ENCODE results near the gene EGFL7. TPM values are rescaled to one million over a fixed set of nuclear protein-coding genes. Genes with fewer than 3 reads are reported as not detected.

The EGFL7 gene
- total RNA-seq, 1 donor from 2014 or later = 109 TPM

DNA sequence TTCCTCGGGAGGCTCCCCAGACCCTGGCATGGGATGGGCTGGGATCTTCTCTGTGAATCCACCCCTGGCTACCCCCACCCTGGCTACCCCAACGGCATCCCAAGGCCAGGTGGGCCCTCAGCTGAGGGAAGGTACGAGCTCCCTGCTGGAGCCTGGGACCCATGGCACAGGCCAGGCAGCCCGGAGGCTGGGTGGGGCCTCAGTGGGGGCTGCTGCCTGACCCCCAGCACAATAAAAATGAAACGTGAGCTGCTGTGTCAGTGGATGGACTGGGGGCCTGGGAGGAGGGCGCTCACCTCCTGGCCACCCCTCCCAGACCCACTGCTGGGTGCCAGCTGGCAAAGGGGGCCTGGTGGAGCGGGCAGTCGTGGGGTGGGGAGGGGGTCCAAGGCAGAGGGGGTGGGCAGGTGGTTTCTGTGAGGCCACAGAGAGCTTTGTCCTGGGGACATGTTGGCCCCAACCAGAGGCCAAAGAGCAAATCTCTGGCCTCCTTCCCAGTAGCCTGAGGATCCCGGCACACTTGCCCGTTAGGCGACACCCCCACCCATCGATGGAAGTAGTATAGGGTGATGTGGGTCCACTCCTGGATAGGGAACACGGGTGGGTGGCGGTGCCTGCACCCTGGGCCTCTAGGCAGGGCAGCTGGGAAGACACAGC, 9.8 kb downstream of the EGFL7 start:
- no peak for DNase-seq (ENCODE audit: low spot score)

DNA sequence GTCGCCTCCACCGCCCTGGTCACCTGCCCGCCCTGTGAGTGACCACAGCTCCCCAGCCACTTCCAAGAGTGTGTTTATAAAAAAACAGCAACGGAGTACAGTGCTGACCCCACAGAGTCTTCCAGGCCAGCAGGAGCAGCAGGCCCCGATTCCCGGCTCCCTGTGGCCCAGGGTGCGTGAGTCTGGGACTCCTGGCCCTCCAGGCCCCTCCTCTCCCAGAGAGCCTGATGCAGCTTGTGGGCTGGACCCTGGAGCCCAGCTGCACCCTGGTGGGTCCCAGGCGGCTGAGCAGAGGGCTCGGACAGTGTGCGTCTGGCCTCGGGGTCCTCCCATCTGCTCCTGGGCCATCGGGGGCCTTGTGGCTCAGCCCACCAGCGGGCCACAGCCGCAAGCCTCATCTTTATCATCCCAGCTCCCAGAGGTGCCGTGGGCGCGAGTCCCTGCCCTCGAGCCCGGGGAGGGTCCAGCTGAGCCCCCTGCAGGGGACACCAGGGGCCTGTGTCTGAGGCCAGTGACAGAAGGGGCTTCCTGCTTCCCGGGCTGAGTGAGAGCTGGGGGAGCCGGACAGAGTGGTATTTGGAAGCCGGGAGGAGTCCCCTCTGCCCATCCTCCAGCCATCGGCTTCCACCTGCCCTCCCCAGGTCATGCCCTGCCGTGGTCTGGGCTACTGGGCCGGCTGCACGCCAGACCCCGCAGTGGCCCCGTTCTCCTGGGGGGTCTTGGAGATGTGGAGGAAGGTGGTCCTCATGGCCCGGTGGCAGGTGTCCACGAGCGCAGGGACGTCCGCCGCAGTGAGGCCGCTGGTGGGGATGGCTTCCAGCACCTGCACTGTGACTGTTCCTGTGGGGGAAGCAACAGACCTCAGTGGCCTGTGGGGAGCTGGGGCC, 10.6 kb downstream of the EGFL7 start:
- no peak for DNase-seq (ENCODE audit: low spot score)

DNA sequence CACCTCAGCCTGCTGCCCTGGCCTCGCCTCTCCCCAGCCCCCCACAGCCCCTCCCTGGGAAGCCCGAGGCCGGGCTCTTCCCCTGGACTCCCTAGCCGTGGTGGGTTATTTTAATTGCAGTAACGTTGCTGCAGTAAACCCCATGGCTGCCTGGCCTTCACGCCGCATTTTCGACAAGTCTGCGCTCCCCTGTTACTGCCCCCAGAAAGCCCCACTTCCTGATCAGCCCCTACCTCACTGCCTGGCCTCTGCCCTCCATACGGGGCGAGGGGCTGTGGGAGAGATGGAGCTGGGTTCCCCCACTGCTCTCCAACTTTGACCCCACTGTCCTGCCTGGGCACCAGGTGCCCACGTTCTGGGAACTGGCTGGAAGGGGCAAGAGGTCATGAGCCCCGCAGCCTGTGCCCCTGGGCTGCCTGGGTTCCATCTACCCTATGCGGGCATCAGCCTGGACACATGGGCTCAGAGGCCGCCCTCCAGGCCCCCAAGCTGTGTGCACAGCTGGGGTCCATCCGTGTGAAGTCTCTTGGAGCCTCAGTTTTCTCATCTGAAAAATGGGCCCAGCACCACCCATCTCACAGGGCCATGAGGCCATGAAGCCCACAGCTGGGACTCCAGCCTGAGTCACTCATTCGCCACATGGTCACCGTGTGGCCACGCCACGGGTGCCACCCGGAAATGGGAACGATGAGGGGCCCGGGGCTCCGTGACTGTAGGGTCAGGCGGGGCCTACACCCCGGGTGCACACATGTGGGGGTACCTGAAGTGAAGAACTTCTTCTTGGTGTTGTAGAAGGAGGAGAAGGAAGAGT, 11.5 kb downstream of the EGFL7 start:
- DNase-seq (ENCODE audit: low spot score) = no peak

DNA sequence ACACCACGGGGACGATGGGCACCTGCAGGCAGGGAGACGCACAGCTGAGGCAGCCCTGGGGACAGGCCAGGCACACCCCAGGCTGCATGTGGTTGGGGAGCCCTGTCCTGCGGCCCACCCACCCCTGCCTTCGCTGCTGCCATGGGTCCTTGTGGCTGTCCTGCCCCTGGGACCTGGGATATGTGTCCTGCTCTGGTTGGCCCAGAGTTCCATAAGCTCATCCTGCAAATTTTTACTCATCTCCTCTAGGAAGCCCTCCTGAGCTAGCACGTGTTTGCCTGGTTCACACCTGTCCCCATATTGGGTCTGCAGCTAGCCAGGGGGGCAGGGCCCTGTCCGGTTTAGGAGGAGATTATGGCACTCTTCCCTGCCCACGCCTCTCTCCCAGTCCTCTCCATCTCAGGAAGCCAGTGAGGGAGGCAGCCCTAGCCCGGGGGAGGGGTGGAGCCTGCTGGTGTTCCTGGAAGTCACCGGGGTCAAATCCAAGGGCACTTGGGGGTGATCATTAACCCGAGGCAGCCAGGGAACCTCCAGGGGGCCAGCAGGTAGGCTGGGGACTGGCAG, 12.2 kb downstream of the EGFL7 start:
- DNase-seq (ENCODE audit: low spot score) = no peak

DNA sequence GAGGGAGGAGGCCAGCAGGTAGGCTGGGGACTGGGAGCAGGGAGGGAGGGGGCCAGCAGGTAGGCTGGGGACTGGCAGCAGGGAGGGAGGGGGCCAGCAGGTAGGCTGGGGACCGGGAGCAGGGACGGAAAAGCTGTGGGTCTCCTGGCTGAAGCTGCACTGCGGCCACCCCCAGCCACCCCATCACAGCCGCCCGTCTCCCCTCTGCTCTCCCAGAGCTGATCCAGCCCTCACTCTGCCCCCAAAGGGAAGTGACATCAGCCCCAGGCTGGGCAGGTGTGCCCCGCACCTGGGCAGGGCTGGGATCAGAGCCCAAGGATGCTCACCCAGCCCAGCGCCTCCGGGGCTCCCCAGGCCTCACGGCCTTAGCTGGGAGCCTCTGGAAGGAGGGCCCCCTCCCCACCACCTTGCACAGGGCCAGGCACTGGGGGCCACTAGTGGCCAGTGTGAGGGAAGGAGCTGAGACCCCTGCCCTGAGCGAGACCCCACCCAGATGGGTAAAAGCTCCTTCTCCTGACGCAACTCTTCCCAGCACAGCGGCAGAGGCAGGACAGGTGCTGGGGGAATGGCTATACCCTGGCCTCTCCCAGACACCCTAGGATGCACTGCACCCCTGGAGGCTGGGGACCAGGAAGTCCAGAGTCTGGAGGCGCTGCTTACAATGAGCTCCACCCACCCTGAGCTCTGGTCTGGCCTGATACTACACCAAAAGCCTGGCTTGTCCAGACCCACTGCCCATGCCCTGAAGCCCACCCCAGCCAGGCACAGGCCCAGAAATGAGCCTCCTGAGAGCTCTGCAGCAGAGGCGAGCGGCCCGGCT, 13.0 kb downstream of the EGFL7 start:
- no peak for DNase-seq (ENCODE audit: low spot score)

DNA sequence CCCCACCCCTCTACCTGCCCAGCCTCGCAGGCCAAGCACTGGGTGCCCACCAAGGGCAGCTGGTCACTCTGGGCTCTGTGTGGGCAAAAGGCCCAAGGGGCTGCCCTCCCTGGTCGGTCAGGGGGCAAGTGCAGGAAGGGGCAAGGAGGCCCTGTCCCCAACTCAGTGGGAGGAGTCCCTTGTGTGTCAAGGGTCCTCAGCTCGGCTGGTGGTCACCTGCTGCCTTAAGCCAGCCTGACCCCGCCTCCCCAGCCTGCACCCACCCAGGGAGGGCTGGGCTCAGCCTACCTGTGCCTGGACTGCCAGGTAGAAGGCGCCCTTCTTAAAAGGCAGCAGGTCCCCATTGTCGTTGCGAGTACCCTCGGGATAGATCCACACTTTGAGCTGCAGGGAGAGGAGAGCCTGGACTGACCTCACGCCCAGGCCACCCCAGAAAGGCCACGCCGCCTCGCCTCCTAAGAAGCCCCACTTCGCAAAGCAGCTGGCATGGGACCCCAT, 13.6 kb downstream of the EGFL7 start:
- DNase-seq (ENCODE audit: low spot score) = no peak

DNA sequence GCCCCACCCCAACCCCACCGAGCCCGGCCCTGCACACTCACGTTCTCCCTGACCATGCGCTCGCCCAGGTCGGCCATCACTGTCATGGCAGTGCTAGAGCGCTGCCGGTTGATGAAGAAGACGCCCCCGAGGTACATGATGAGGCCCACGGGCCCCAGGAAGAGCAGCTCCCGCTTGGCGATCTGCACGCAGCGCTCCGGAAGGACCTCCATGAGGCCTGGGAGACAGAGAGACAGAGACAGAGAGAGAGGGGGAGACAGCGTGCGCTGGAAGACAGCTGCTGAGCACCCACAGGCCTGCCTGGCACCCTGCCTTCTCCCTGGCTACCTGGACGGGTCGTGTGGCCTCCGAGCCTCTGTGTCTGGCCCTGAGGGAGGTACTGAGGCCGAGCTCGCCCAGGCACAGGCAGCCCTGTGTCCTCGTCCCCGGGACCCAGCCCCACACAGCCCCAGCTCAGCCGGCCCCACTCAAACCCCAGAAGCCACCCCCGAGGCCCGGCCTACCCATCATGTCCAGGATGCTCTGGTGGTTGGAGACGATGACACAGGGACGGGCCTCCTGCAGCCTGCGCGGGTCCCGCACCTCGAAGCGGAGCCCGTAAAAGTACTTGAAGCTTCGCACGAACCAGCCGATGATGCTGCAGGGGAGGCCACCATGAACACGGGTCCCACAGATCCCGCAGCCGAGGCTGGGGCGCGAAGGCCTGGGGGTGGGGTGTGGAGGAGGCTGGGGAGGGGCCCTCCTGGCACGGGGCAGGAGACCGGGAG, 14.4 kb downstream of the EGFL7 start:
- DNase-seq (ENCODE audit: low spot score) = no peak

DNA sequence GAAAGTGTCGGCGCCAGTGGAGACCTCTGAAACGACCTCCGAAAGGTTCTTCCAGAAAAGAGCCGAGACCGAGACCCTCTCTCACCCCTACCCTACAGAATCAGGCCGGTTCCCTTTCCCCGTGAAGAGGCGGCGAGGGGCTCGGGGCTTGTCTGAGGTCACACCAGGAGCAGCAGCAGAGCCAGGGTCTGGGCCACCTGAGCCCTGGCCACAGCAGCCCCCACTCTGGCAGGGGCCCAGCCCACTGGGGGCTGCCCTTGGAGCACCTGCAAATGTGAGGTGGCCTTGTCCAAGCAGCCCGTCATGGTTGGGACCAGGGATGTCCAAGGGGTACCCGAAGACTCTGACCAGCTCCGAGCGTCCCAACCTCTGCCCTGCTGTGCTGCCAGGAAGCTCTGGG, 15.3 kb downstream of the EGFL7 start:
- no peak for DNase-seq (ENCODE audit: low spot score)

DNA sequence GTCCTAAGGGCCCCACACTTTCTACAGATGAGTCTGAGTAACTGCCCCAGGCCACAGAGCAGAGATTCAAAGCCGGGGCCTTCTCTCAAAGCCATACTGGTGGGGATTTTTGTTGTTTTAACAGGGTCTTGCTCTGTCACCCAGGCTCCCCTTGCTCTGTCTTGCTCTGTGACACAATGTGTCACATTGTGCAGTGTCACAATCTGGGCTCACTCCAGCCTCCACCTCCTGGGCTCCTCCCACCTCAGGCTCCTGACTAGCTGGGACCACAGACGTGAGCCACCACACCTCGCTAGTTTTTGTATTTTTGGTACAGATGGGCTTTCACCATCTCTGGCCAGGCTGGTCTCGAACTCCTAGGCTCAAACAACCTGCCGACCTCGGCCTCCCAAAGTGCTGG, 15.9 kb downstream of the EGFL7 start:
- DNase-seq (ENCODE audit: low spot score) = no peak

DNA sequence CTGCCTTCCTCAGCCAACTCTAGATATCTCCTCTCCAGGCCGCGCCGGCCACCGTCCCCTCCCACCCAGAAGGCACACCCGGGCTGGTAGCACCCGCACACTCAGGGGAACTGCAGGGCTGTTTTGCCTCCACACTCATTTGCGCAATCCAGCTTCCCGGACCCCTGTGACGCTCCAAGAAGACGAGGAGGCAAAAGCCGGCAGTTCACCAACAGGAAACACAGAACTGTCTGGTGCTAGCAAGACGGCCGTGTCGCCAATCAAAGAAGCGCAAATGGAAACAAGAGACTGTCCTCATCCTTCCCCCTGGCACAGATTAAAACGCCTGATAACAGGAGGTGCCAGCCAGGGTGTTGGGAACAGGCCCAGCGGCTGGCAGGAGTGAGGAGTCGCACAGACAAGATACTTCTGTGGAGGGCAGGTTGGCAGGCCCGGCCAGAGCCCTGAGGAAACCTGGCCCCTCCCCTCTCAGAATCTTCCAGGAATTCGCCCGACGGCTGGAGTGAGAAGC, 16.8 kb downstream of the EGFL7 start:
- no peak for DNase-seq (ENCODE audit: low spot score)

DNA sequence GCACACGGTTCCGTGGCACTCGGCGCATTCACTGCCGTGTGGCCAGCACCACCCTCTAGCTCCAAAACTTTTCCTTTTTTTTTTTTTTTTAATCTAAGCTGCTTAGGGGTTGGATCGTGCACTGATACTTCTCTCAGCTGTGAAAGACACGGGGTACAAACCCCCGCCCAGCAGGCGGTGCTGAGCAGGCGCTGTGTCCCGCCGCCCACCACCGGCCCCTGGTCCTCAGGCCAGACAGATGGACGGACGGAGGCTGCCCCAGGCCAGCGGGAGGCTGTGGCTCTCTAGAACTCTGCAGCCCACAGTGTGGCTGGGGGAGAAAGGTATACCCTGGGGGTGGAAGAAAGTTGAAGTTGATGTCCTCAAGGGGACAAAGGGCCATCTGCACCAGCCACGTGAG, 18.3 kb downstream of the EGFL7 start:
- DNase-seq (ENCODE audit: low spot score) = no peak

DNA sequence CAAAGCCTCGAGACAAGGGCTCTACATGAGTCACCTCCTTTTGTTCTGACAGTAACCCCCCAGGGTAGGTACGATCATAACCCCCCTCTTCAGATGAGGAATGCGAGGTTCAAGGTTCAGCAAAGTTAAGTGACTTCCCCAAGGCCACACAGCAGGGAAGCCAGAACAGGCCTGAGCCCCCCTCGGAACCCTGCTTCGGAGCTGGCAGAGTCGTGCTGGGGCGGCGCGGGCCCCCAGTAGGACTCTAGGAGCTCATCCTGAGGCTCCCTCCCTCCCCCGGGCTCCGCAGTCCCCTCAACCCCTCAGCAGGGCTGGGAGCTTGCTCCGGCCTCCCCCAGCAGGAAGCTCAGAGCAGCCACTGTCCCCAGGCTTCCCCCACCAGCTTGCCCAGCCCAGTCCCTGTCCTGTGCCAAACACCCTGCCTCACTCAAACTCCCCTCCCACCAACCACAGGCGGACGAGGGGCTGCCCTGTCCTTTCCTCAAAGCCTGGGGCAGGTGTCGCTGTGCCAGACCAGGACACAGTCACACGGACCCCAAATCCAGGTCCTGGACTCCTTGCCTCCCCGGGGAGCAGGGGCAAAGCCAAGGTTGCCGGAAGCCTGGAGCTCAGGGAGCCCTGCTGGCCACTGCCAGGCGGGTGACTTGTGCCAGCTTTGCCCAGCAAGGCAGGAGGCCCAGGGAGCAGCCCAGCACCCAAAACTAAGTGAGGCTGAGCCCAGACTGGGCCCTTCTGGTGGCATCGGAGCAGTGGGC, 19.4 kb downstream of the EGFL7 start:
- no peak for DNase-seq (ENCODE audit: low spot score)

DNA sequence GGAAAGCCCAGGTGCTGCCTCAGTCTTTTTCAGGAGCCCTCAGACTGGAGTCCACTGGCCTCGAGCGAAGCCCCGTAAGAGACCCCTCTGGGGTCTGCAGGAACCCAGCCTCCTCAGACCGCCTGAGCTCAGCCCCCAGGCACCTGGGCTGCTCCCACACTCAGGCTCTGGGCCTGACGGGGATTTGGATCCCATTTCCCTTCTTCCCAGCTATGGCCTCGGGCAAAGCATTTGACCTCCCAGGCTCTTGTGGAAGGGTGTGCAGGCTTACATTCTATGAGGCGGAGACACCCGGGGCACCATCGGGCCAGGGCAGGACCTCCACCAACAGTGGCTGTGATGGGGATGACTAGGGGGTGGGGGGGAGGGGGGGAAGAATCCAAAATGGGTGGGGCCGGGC, 20.0 kb downstream of the EGFL7 start:
- DNase-seq (ENCODE audit: low spot score) = no peak

DNA sequence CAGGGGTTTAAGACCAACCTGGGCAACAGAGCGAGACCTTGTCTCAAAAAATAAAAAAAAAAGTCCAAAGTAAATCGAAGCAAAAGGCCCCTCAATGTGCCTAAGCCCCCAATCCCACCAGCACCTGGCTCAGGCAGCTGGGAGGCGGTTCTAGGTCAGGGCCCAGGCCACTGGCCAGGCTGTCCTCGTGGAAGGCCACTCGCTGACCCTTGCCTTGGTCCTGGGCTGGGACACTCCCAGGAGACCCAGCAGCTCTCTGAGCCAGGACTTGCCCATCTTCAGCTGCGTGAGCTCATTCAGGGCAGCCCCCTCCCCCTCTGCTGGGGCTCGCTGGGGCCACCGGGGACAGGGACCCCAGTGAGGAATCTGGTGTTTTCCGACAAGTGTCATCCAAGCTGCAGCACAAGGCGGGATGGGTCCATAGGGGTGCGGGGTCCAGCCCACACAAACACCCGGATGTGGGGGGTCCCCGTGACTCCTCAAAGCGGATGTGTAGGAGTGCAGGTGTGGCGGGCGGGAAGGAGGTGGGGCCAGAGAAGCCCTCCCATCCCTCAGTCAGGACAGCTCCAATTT, 20.5 kb downstream of the EGFL7 start:
- DNase-seq (ENCODE audit: low spot score) = no peak

DNA sequence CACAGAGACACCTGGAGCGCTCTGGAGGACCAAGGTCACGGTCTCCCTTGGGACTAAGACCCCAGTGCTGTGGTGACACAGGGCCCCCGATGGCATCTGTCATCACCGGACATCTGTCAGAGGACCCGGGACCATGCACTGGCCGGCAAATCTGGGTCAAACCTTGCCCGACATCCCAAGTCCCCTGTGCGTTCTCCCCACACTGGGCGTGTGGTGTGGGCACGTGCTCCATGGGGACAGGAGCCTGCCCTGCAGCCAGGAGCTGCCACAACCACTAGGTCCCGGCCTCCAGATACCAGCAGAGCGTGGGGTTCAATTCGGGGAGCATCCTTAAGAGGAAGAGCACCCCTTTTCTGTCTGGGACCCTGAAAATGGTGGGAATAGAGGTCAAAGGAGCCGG, 21.0 kb downstream of the EGFL7 start:
- no peak for DNase-seq (ENCODE audit: low spot score)

DNA sequence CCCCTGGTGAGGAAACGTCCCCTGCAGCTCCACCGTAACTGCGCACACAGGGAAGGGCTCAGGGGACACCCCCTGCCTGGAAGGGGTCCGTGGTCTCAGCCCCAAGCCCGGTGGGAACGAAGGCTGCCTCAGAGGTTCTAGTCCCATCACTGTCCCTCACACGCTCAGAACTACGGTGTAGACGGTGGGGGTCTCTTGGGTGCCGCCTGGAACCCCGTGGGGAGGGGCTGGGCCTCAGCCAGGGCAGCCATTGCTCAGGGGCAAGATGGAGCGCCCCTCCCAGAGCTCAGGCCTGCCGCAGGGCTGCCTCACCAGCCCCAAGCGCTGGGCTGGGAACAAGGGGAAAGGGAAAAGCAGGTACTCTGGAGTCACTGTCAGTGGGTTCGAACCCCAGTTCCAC, 21.6 kb downstream of the EGFL7 start:
- DNase-seq (ENCODE audit: low spot score) = no peak

DNA sequence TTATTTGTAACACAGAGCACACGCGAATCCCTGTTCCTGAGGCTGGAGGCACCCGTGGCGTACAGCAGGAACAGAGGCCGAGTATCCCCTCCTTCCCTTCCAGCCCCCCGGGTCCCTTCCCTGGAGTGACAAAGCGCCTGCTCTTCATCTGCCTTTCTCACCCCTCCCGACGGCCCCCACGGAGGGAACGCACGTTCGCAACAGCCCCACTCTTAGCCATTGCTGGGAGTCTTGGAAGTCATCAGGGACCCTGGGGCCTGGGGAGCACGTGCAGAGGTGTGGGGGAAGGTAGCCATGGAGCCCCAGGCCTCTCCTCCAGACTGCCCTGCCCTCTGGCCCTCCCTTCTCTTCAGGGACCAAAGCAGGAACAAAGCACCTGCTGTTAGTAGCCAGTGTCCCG, 22.1 kb downstream of the EGFL7 start:
- DNase-seq (ENCODE audit: low spot score) = no peak

DNA sequence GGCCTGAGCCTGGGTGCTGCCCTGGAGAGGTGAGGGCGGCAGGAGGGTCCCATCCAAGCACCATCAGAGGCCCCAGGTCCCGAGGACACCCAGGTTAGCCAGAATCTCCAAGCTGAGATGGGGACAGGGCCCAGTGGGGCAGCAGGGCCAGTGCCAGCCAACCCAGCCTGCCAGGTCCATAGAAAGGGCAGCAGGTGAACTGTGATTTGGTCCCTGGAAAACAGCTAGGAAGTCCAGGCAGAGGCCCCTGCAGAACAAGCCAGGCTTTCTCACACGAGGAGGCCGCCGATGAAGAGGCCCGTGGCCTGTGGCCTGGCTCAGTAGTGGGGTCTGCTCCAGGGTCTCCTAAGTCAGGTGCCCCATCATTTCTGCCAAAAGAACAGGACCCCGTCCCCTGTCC, 22.5 kb downstream of the EGFL7 start:
- no peak for DNase-seq (ENCODE audit: low spot score)

Data from ureter (tissue), 1 donor.